B cell (primary cell): Measurements from ENCODE around the gene KIF13A. TPM values are rescaled to one million over a fixed set of nuclear protein-coding genes. Genes with fewer than 3 reads are reported as not detected.

Experiments
- ATAC-seq: fragments of 200-7000 bp; cut with Tn5 transposase; one replicate; pipeline ENCODE4 v1.10.0; 2021; ENCODE audit warnings: low read depth, mild to moderate bottlenecking, moderate number of reproducible peaks, moderate library complexity
- CTCF ChIA-PET: fragments of 350-600 bp; sonication (Branson Sonifier 250); formaldehyde crosslinking; loops from one replicate; lab custom pipeline; 2021; ENCODE audit warnings: antibody characterized with exemption, inconsistent platforms; lab: Charles Lee
- POLR2A ChIA-PET: fragments of 350-600 bp; sonication (Branson Sonifier 250); formaldehyde crosslinking; loops from one replicate; lab custom pipeline; 2021; ENCODE audit warnings: antibody characterized with exemption; lab: Charles Lee
- DNase-seq: peaks from one replicate; pipeline ENCODE4 v3.0.0; 2013
- H2AFZ ChIP-seq: 2 replicates; pipeline ENCODE4 v1.6.1; 2012; ENCODE audit warnings: mild to moderate bottlenecking, low read depth, low read length; ENCODE audit not compliant: insufficient read depth, poor library complexity, severe bottlenecking
- H3K27ac ChIP-seq, 2 donors: 1 replicate in 1 of 2; 2 replicates in 1 of 2; pipeline ENCODE4 v1.5.1; 2012 to 2013; ENCODE audit warnings: low read length in 2 of 2, mild to moderate bottlenecking in 2 of 2, moderate library complexity in 1 of 2
- H3K27me3 ChIP-seq, 4 experiments: fragments of 200-600 bp in 1 of 4; sonication (generic) in 1 of 4; replicated peaks in 1 of 4; 1 replicate in 2 of 4; 2 replicates in 2 of 4; pipeline versions ENCODE4 v1.6.1 to v1.7.0; 2013 to 2016; ENCODE audit warnings: low read length in 3 of 4, mild to moderate bottlenecking in 2 of 4, mixed read lengths in 1 of 4, moderate library complexity in 1 of 4; ENCODE audit not compliant: insufficient read depth in 4 of 4, control insufficient read depth in 3 of 4; ENCODE audit errors: control extremely low read depth in 1 of 4
- H3K36me3 ChIP-seq, 2 experiments: replicated peaks in 1 of 2; 1 replicate in 1 of 2; 2 replicates in 1 of 2; pipeline versions ENCODE4 v1.6.1 to v1.7.1; 2013; ENCODE audit warnings: low read length in 1 of 2; ENCODE audit not compliant: insufficient read depth in 2 of 2, control insufficient read depth in 1 of 2; ENCODE audit errors: control extremely low read depth in 1 of 2, extremely low read depth in 1 of 2
- H3K4me1 ChIP-seq, 2 donors: fragments of 200-600 bp in 1 of 2; sonication (generic) in 1 of 2; 1 replicate in 1 of 2; 2 replicates in 1 of 2; pipeline versions ENCODE4 v1.5.1 to v1.6.1; 2013 to 2017; ENCODE audit warnings: low read length in 2 of 2; ENCODE audit not compliant: control insufficient read depth in 2 of 2, insufficient read depth in 2 of 2
- H3K4me2 ChIP-seq: replicated peaks from 2 replicates; pipeline ENCODE3; 2012; ENCODE audit warnings: mild to moderate bottlenecking, low read depth, low read length; ENCODE audit not compliant: poor library complexity, severe bottlenecking
- H3K4me3 ChIP-seq, 5 experiments: fragments of 200-600 bp in 1 of 5; sonication (generic) in 1 of 5; 1 replicate in 3 of 5; 2 replicates in 2 of 5; pipeline versions ENCODE4 v1.5.1 to v1.7.0; 2011 to 2016; ENCODE audit warnings: low read length in 4 of 5, mild to moderate bottlenecking in 4 of 5, low read depth in 2 of 5, control low read depth in 1 of 5, moderate library complexity in 1 of 5; ENCODE audit not compliant: insufficient read depth in 1 of 5; ENCODE audit errors: control extremely low read depth in 1 of 5, extremely low read depth in 1 of 5
- H3K79me2 ChIP-seq: fragments of 200-600 bp; sonication (generic); one replicate; pipeline ENCODE4 v1.6.0; 2016; ENCODE audit warnings: low read length; ENCODE audit not compliant: control insufficient read depth, insufficient read depth
- H3K9ac ChIP-seq: fragments of 200-600 bp; sonication (generic); 2 replicates; pipeline ENCODE4 v1.6.1; 2017; ENCODE audit warnings: mild to moderate bottlenecking, low read length, moderate library complexity
- H3K9me3 ChIP-seq, 3 donors: one replicate each; pipeline versions ENCODE4 v1.6.1 to v1.7.1; 2013; ENCODE audit warnings: low read length in 2 of 3; ENCODE audit not compliant: control insufficient read depth in 2 of 3, insufficient read depth in 1 of 3; ENCODE audit errors: control extremely low read depth in 1 of 3
- H4K20me1 ChIP-seq: 2 replicates; pipeline ENCODE4 v1.6.0; 2012; ENCODE audit warnings: mild to moderate bottlenecking, low read length; ENCODE audit not compliant: insufficient read depth, control insufficient read depth, poor library complexity, severe bottlenecking
- H3K27ac Mint-ChIP-seq: one replicate; pipeline ENCODE4 v1.8.0; 2021; ENCODE audit warnings: mixed read lengths
- H3K27me3 Mint-ChIP-seq: one replicate; pipeline ENCODE4 v1.8.0; 2021; ENCODE audit warnings: mixed read lengths
- H3K4me1 Mint-ChIP-seq: one replicate; pipeline ENCODE4 v1.8.0; 2021; ENCODE audit warnings: mixed read lengths
- H3K4me3 Mint-ChIP-seq: one replicate; pipeline ENCODE4 v1.8.0; 2021; ENCODE audit warnings: mixed read lengths
- H3K9me3 Mint-ChIP-seq: one replicate; pipeline ENCODE4 v1.8.0; 2022; ENCODE audit warnings: mixed read lengths; ENCODE audit not compliant: insufficient read depth
- CTCF ChIP-seq: fragments of 200-600 bp; IDR thresholded peaks from one replicate; pipeline ENCODE4 v1.8.0; 2022; ENCODE audit warnings: antibody characterized with exemption, mild to moderate bottlenecking
- EZH2 ChIP-seq: IDR thresholded peaks from 2 replicates; pipeline ENCODE4 v1.6.1; 2012; ENCODE audit warnings: borderline replicate concordance, low read depth, mild to moderate bottlenecking, moderate library complexity, low read length; ENCODE audit not compliant: insufficient read depth, poor library complexity, severe bottlenecking
- WGBS: methylation state at CpG from one replicate; pipeline ENCODE4 v1.1.5; 2013; ENCODE audit warnings: missing lambda C conversion rate; ENCODE audit not compliant: insufficient coverage; 5-methylcytosine and 5-hydroxymethylcytosine counted together
- intact Hi-C: fragments of 100-400 bp; cut with micrococcal nuclease; formaldehyde crosslinking; loops from one replicate; pipeline ENCODE4 v1.10.0; 2022
- polyA plus RNA-seq: library from polyadenylated mRNA; depleted of rRNA; stranded (reverse); fragments of >200 nt; gene quantifications from 2 replicates; pipeline ENCODE4 v1.2.3, GENCODE V29; 2012
- total RNA-seq, 2 donors: library from RNA; stranded (reverse); fragments of 120-200 nt in 1 of 2; gene quantifications; 1 replicate in 1 of 2; 2 replicates in 1 of 2; pipeline versions ENCODE4 v1.2.3 to v1.2.4, GENCODE V29; 2013 to 2022

KIF13A gene
- total and polyA plus RNA-seq, 2 donors (not counting 1 experiment from before 2014, with no cell fraction given): 2.1 to 23.4 TPM

- DNase-seq (no peak), ATAC-seq (no peak)
- peaks cover 5% of the 10 kb centered on the region for H3K27me3 Mint-ChIP-seq
- H3K9ac ChIP-seq: no peak overlapping the region
- H3K27ac Mint-ChIP-seq: no peak overlapping the region
- H3K4me3 Mint-ChIP-seq: no peak overlapping the region
- H4K20me1 ChIP-seq: no peaks in the 10 kb centered on the region
- H2AFZ ChIP-seq: no peak overlapping the region
- peaks cover 0 to 3% (median 1%) of the 10 kb centered on the region in 4 experiments for H3K27me3 ChIP-seq
- WGBS: 93% methylated on average over 3 of the region's 11 CpGs
- no peaks in the 10 kb centered on the region for H3K4me1 ChIP-seq
- no peaks in the 10 kb centered on the region for H3K4me1 Mint-ChIP-seq
- H3K79me2 ChIP-seq: no peaks in the 10 kb centered on the region
- peaks cover 0 to 13% (median 0%) of the 10 kb centered on the region in 3 donors for H3K9me3 ChIP-seq
- ChIA-PET CTCF (no interaction called here), POLR2A (no interaction called here)
- no peaks in the 10 kb centered on the region for H3K9me3 Mint-ChIP-seq
- H3K27ac ChIP-seq: no peak overlapping the region
- no peak overlapping the region for H3K4me2 ChIP-seq
- no peaks in the 10 kb centered on the region for H3K36me3 ChIP-seq
- TF ChIP-seq EZH2: no peak
- TF ChIP-seq CTCF: no peak
- H3K4me3 ChIP-seq: no peak overlapping the region
- intact Hi-C loops: no loop called here
Measured at GRCh38 chr6:18022398-18023231, 35.2 kb upstream of the KIF13A start.

GRCh38 chr6:18021166-18021850, 33.9 kb upstream of the KIF13A start:
- DNase-seq (no peak), ATAC-seq (no peak)
- Histone ChIP-seq H3K4me1 (no peaks in the 10 kb centered on the region), H4K20me1 (no peaks in the 10 kb centered on the region), H2AFZ (no peak overlapping the region), H3K27ac (no peak overlapping the region), H3K9me3 (peaks cover 0 to 13% (median 0%) of the 10 kb centered on the region in 3 donors), H3K36me3 (no peaks in the 10 kb centered on the region), H3K27me3 (peaks cover 0 to 3% (median 1%) of the 10 kb centered on the region in 4 experiments), H3K4me2 (no peak overlapping the region), H3K79me2 (no peaks in the 10 kb centered on the region), H3K9ac (no peak overlapping the region), H3K4me3 (no peak overlapping the region)
- H3K4me1 Mint-ChIP-seq: no peaks in the 10 kb centered on the region
- TF ChIP-seq EZH2 (no peak), CTCF (no peak)
- CTCF ChIA-PET: no interaction called here
- H3K27ac Mint-ChIP-seq: no peak overlapping the region
- POLR2A ChIA-PET: no interaction called here
- WGBS: 94% methylated on average over 16 of the region's 18 CpGs
- peaks cover 2% of the 10 kb centered on the region for H3K27me3 Mint-ChIP-seq
- no peak overlapping the region for H3K4me3 Mint-ChIP-seq
- no peaks in the 10 kb centered on the region for H3K9me3 Mint-ChIP-seq
- intact Hi-C loops: no loop called here
